ENCODE measurements around the gene ZDHHC11B.
A peak's percentile ranks its signal among the peaks of the same experiment; 100 is the strongest.

Gene ZDHHC11B

DNA sequence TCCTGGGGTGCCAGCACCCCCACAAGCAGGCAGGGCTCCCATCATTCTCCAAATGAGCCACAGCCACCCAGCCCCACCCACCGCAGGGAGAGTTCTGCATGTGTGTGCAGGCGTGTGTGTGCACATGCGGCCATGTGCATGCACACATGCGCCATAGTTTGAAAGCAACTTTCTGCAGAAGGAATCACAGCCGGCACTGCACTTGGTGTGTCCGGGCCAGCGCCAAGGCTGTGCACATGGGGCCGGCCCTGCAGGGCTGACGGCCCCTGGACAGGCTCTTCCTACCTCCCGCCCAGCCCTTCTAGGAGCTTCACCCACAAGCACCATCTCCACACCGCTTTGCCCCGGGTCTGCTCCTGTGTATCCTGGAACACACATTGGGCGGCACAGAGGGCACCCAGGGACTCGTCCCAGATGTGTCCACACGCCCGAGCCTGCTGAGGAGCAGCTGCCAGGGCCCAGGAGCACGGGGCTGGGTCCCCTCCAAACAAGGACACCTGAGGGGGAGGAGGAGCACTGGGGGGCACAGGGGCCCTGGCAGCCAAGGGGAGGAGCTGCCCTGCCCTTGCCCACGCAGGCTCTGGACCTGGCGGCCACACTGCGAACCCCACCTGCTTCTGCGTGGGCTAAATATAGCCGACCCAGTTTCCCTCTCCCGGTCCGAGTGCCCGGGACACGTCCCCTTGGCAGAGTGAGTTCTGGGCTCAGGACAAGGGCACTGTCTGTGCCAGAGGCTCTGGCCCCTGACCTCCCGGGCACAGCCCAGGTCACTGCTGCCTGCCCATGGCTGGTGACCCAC lies 110.5 kb downstream of the ZDHHC11B start:
- ChIA-PET POLR2A (interaction anchor here (1.7 kb wide), 1 partner anchor 219 kb away, joined by 7 read pairs; the partner anchor contains the start of genes BRD9 and TRIP13), CTCF (no interaction called here)
- no peak for TF ChIP-seq NFRKB (IDR thresholded peaks at IDR 0.05)
- no peak for DNase-seq (ENCODE audit: extremely low spot score)

DNA sequence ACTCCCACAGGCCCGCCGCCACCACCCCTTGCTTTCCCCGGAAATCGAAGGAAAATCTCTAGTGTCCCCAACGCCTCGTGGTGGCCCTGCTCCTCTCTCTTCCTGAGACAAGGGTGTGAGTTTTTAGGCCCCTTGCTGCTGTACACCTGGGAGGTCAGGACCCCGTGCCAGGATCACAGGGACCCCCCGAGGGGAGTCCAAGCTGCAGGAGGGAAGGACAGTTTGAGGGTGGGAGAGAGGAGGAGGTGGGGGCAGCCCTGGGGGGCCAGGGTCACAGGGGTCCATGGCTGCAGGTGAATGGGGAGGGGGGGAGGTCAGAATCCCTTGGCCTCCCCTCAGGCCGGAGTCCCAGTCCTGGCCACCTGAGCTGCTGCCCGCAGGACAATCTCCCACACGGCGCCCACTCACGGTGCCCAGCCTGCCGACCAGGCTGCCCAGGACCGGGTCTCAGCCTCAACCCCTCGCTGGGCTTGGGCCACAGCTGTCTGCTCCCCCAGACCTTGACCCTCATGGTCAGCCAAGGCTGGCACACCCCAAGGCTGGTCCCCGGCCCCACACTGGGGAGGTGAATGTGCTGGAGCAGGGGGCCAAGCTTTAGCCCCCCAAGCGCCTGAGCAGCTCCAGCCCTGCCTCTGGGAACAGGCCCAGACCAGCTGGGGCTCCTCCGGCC lies 111.2 kb downstream of the ZDHHC11B start:
- no peak for TF ChIP-seq LEF1 (IDR thresholded peaks at IDR 0.05; ENCODE audit: borderline replicate concordance)
- no peak for TF ChIP-seq NFRKB (IDR thresholded peaks at IDR 0.05)
- TF ChIP-seq BHLHE40 (IDR thresholded peaks at IDR 0.05; ENCODE audit: borderline replicate concordance): no peak
- TF ChIP-seq HDGF (IDR thresholded peaks at IDR 0.05; ENCODE audit: borderline replicate concordance): no peak
- TF ChIP-seq FOXA1 (IDR thresholded peaks at IDR 0.05): no peak
- TF ChIP-seq, protein P1, sequence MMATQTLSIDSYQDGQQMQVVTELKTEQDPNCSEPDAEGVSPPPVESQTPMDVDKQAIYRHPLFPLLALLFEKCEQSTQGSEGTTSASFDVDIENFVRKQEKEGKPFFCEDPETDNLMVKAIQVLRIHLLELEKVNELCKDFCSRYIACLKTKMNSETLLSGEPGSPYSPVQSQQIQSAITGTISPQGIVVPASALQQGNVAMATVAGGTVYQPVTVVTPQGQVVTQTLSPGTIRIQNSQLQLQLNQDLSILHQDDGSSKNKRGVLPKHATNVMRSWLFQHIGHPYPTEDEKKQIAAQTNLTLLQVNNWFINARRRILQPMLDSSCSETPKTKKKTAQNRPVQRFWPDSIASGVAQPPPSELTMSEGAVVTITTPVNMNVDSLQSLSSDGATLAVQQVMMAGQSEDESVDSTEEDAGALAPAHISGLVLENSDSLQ (IDR thresholded peaks at IDR 0.05): no peak
- TF ChIP-seq ARNT (IDR thresholded peaks at IDR 0.05): no peak
- TF ChIP-seq ZNF384 (IDR thresholded peaks at IDR 0.05): no peak
- no peak for TF ChIP-seq FOXM1 (IDR thresholded peaks at IDR 0.05; ENCODE audit: borderline replicate concordance)
- DNase-seq (ENCODE audit: extremely low spot score): no peak
- ChIA-PET CTCF (interaction anchor here (0.6 kb wide), 1 partner anchor 122 kb away, joined by 3 read pairs; no protein-coding TSS in a partner anchor), POLR2A (interaction anchor here (1.7 kb wide), 1 partner anchor 219 kb away, joined by 7 read pairs; the partner anchor contains the start of genes BRD9 and TRIP13)

GRCh38 chr5:672329-673160 lies 112.0 kb downstream of the ZDHHC11B start:
- CTCF ChIA-PET: interaction anchor here (0.6 kb wide), 2 partner anchors 123 to 230 kb away, joined by 3 read pairs; no protein-coding TSS in a partner anchor
- POLR2A ChIA-PET: interaction anchor here (1.7 kb wide), 1 partner anchor 220 kb away, joined by 7 read pairs; the partner anchor contains the start of genes BRD9 and TRIP13
- TF ChIP-seq SUZ12 (IDR thresholded peaks at IDR 0.05) (no peak), NFRKB (IDR thresholded peaks at IDR 0.05) (no peak), FOXK2 (IDR thresholded peaks at IDR 0.05) (no peak), FOXA1 (IDR thresholded peaks at IDR 0.05) (no peak), TARDBP (IDR thresholded peaks at IDR 0.05) (no peak), HDGF (IDR thresholded peaks at IDR 0.05; ENCODE audit: borderline replicate concordance) (no peak), LEF1 (IDR thresholded peaks at IDR 0.05; ENCODE audit: borderline replicate concordance) (no peak), L3MBTL2 (conservative IDR thresholded peaks at IDR 0.05) (no peak), CTBP1 (IDR thresholded peaks at IDR 0.05; ENCODE audit: borderline replicate concordance) (no peak), SP1 (IDR thresholded peaks at IDR 0.05) (no peak), ARNT (IDR thresholded peaks at IDR 0.05) (no peak; the same call in 1 of the 2 replicates), BHLHE40 (IDR thresholded peaks at IDR 0.05; ENCODE audit: borderline replicate concordance) (no peak), ELF4 (IDR thresholded peaks at IDR 0.05) (no peak), FOXM1 (IDR thresholded peaks at IDR 0.05; ENCODE audit: borderline replicate concordance) (no peak), ZNF384 (IDR thresholded peaks at IDR 0.05) (no peak)
- TF ChIP-seq, protein P1 (IDR thresholded peaks at IDR 0.05): no peak
- peak; percentile 54 for DNase-seq (ENCODE audit: extremely low spot score)

DNA sequence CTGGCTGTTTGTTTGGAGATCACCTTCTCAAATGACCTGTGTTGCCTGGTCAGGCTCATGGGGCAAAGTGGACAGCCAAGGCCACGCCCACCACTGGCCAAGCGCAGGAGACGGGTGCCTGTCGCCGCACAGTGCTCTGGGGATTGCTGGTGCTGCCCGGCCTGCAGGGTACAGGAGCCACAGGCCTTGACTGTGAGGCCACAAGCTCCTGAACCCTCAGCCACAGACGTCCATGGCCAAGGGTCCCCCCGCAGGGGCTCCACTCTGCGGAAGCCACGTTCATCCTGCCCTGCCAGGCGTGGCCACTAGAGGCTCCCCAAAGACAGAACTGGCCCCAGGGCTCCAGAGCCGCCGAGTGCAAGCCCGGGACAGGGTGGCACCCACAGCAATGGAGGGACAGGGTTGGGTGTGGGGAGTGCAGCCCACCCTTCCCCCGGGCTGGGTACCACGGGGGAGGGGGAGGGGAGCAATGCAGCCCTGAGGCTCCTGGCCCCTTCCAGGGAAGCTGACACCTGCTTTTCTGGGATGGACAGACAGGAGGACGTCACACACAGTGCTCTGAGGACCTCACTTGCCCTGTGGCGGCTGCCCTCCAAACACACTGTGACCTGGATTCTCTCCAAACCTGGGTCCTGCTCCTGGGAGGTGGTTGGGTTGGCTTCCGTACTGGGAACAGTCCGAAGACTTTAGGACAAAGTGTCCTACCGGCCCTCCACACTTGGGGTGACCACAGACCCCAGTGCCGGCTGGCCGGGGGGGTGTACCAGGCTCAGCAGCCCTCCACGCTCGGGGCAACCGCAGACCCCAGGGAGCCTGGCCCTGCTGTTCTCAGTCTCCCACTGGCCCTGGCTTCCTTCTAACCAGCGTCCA lies 112.8 kb downstream of the ZDHHC11B start:
- CTCF ChIA-PET: interaction anchor here (0.6 to 1.2 kb wide), 2 partner anchors 231 to 234 kb away, joined by 3 read pairs; no protein-coding TSS in a partner anchor
- TF ChIP-seq TARDBP (IDR thresholded peaks at IDR 0.05) (no peak), NFRKB (IDR thresholded peaks at IDR 0.05) (no peak), ZNF384 (IDR thresholded peaks at IDR 0.05) (no peak), FOXA1 (IDR thresholded peaks at IDR 0.05) (no peak), FOXK2 (IDR thresholded peaks at IDR 0.05) (no peak), CTBP1 (IDR thresholded peaks at IDR 0.05; ENCODE audit: borderline replicate concordance) (no peak)
- TF ChIP-seq, protein P1 (IDR thresholded peaks at IDR 0.05): no peak
- POLR2A ChIA-PET: no interaction called here
- peak; percentile 74 for DNase-seq (ENCODE audit: extremely low spot score)

Measured in HEK293T (cell line).